CD14-positive monocyte (primary cell): ENCODE data around the gene CDK4. TPM values are rescaled to one million over a fixed set of nuclear protein-coding genes. Genes with fewer than 3 reads are reported as not detected.

ENCODE experiments used
- DNase-seq, 3 donors: peaks; one replicate each; pipeline ENCODE4 v3.0.0-alpha.2; 2011 to 2022
- H2AFZ ChIP-seq: 2 replicates; pipeline ENCODE4 v1.6.0; 2012; ENCODE audit warnings: mild to moderate bottlenecking, low read depth, low read length, inconsistent platforms; ENCODE audit not compliant: insufficient read depth, poor library complexity, severe bottlenecking
- H3K27ac ChIP-seq, 2 donors: 1 replicate in 1 of 2; 2 replicates in 1 of 2; pipeline ENCODE4 v1.5.1; 2012 to 2013; ENCODE audit warnings: low read length in 2 of 2, control low read depth in 1 of 2, inconsistent platforms in 1 of 2, low read depth in 1 of 2, mild to moderate bottlenecking in 1 of 2
- H3K27me3 ChIP-seq, 2 donors: one replicate each; pipeline versions ENCODE4 v1.6.0 to v1.6.1; 2011 to 2013; ENCODE audit warnings: low read length in 2 of 2; ENCODE audit not compliant: control insufficient read depth in 2 of 2, insufficient read depth in 2 of 2
- H3K36me3 ChIP-seq, 2 donors: replicated peaks in 1 of 2; 1 replicate in 1 of 2; 2 replicates in 1 of 2; pipeline versions ENCODE4 v1.5.1 to v1.6.1; 2012 to 2013; ENCODE audit warnings: low read length in 2 of 2, control low read depth in 1 of 2, inconsistent platforms in 1 of 2, mild to moderate bottlenecking in 1 of 2; ENCODE audit not compliant: insufficient read depth in 2 of 2, control insufficient read depth in 1 of 2
- H3K4me1 ChIP-seq, 2 donors: 1 replicate in 1 of 2; 2 replicates in 1 of 2; pipeline versions ENCODE4 v1.5.1 to v1.6.1; 2012 to 2013; ENCODE audit warnings: low read length in 2 of 2, control low read depth in 1 of 2, inconsistent platforms in 1 of 2, mild to moderate bottlenecking in 1 of 2, moderate library complexity in 1 of 2; ENCODE audit not compliant: insufficient read depth in 2 of 2, control insufficient read depth in 1 of 2
- H3K4me2 ChIP-seq: replicated peaks from 2 replicates; pipeline ENCODE3; 2012; ENCODE audit warnings: low read length, moderate library complexity, mild to moderate bottlenecking; ENCODE audit not compliant: poor library complexity, severe bottlenecking; ENCODE audit errors: extremely low read depth
- H3K4me3 ChIP-seq, 3 experiments: fragments of 200-600 bp in 1 of 3; sonication (generic) in 1 of 3; replicated peaks in 1 of 3; 1 replicate in 2 of 3; 2 replicates in 1 of 3; pipeline ENCODE4 v1.5.1; 2011 to 2013; ENCODE audit warnings: low read length in 3 of 3, mild to moderate bottlenecking in 3 of 3, control low read depth in 2 of 3, low read depth in 2 of 3, inconsistent platforms in 1 of 3, moderate library complexity in 1 of 3
- H3K79me2 ChIP-seq: 2 replicates; pipeline ENCODE4 v1.6.0; 2012; ENCODE audit warnings: mild to moderate bottlenecking, control low read depth, inconsistent platforms, low read length, moderate library complexity; ENCODE audit not compliant: insufficient read depth
- H3K9ac ChIP-seq: 2 replicates; pipeline ENCODE4 v1.6.0; 2017; ENCODE audit warnings: low read length, mild to moderate bottlenecking; ENCODE audit not compliant: insufficient read depth, poor library complexity, severe bottlenecking
- H3K9me3 ChIP-seq, 2 donors: replicated peaks in 1 of 2; 1 replicate in 1 of 2; 2 replicates in 1 of 2; pipeline versions ENCODE4 v1.5.1 to v1.6.1; 2012 to 2013; ENCODE audit warnings: low read length in 2 of 2, control low read depth in 1 of 2; ENCODE audit not compliant: control insufficient read depth in 1 of 2, insufficient read depth in 1 of 2
- H4K20me1 ChIP-seq: 2 replicates; pipeline ENCODE4 v1.6.0; 2012; ENCODE audit warnings: mild to moderate bottlenecking, low read length, control low read depth, moderate library complexity; ENCODE audit not compliant: insufficient read depth
- H3K27ac Mint-ChIP-seq, 7 donors: one replicate each; pipeline ENCODE4 v1.8.0; 2020; ENCODE audit warnings: mild to moderate bottlenecking in 7 of 7, mixed read lengths in 7 of 7, moderate library complexity in 6 of 7, inconsistent platforms in 2 of 7
- H3K27me3 Mint-ChIP-seq, 3 donors: one replicate each; pipeline ENCODE4 v1.8.0; 2021 to 2022; ENCODE audit warnings: low read depth in 3 of 3, mild to moderate bottlenecking in 3 of 3, mixed read lengths in 3 of 3, moderate library complexity in 3 of 3, inconsistent platforms in 1 of 3
- H3K36me3 Mint-ChIP-seq, 2 donors: one replicate each; pipeline ENCODE4 v1.8.0; 2020; ENCODE audit warnings: mixed read lengths in 2 of 2, inconsistent platforms in 1 of 2, mild to moderate bottlenecking in 1 of 2
- H3K4me1 Mint-ChIP-seq: one replicate; pipeline ENCODE4 v1.8.0; 2020; ENCODE audit warnings: mild to moderate bottlenecking, mixed read lengths
- H3K4me3 Mint-ChIP-seq, 2 donors: one replicate each; pipeline ENCODE4 v1.8.0; 2020; ENCODE audit warnings: mild to moderate bottlenecking in 2 of 2, mixed read lengths in 2 of 2, moderate library complexity in 1 of 2
- H3K9me3 Mint-ChIP-seq, 7 donors: one replicate each; pipeline ENCODE4 v1.8.0; 2020 to 2022; ENCODE audit warnings: mixed read lengths in 7 of 7, mild to moderate bottlenecking in 6 of 7, moderate library complexity in 6 of 7, inconsistent platforms in 2 of 7
- WGBS: methylation state at CpG from one replicate; pipeline ENCODE4 v1.1.5; 2013; ENCODE audit warnings: missing lambda C conversion rate; ENCODE audit not compliant: insufficient coverage; 5-methylcytosine and 5-hydroxymethylcytosine counted together
- intact Hi-C, 2 donors: fragments of 100-400 bp; cut with micrococcal nuclease; formaldehyde crosslinking; loops; one replicate each; pipeline versions ENCODE4 v1.15.0 to v1.15.1; 2023
- polyA plus RNA-seq, 3 donors: library from polyadenylated mRNA; depleted of rRNA in 1 of 3; unstranded in 2 of 3; stranded (reverse) in 1 of 3; fragments of 300-500 nt in 2 of 3; fragments of >200 nt in 1 of 3; fragmentation: Illumina TruSeq in 2 of 3; gene quantifications; 1 replicate in 2 of 3; 2 replicates in 1 of 3; pipeline ENCODE4 v1.2.3, GENCODE V29; 2012 to 2021
- TF ChIP-seq, protein P1 (sequence below): fragments of 200-600 bp; IDR thresholded peaks from one replicate; pipeline ENCODE4 v1.8.0; 2022; ENCODE audit warnings: antibody characterized with exemption, mild to moderate bottlenecking

CDK4 gene
- polyA plus RNA-seq, 3 donors: 26.2 to 38.4 (median 27.4) TPM

DNA sequence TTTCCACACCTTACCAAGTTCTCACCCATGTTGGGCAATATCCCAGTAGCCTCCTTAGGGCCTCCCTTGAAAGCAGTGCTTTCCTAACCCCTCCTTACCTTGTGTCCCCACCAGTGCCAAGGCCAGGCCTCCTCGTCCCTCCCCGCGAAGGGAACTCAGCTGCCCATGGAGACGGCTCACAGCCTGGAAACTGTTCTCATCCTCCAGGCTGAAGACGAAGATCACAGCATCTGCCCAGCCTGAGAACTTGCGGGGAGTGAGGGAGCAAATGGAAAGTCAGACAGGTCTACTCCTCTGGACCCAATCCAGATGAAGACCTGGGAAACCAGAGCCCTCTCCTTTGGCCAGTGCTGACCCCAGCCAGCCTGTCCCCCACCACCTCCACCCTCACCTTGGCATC, 18.2 kb downstream of the CDK4 start:
- H3K27ac ChIP-seq: no peak overlapping the region
- H4K20me1 ChIP-seq: no peaks in the 10 kb centered on the region
- TF ChIP-seq, protein P1, sequence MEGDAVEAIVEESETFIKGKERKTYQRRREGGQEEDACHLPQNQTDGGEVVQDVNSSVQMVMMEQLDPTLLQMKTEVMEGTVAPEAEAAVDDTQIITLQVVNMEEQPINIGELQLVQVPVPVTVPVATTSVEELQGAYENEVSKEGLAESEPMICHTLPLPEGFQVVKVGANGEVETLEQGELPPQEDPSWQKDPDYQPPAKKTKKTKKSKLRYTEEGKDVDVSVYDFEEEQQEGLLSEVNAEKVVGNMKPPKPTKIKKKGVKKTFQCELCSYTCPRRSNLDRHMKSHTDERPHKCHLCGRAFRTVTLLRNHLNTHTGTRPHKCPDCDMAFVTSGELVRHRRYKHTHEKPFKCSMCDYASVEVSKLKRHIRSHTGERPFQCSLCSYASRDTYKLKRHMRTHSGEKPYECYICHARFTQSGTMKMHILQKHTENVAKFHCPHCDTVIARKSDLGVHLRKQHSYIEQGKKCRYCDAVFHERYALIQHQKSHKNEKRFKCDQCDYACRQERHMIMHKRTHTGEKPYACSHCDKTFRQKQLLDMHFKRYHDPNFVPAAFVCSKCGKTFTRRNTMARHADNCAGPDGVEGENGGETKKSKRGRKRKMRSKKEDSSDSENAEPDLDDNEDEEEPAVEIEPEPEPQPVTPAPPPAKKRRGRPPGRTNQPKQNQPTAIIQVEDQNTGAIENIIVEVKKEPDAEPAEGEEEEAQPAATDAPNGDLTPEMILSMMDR: no peak
- H2AFZ ChIP-seq: no peak overlapping the region
- no peak overlapping the region for H3K9ac ChIP-seq
- Mint-ChIP-seq H3K9me3 (peaks cover 0 to 2% (median 0%) of the 10 kb centered on the region in 7 donors), H3K27me3 (no peaks in the 10 kb centered on the region), H3K4me1 (peaks cover under 1% of the 10 kb centered on the region), H3K27ac (peak overlapping the region in 1 of 7 donors; percentile 21), H3K4me3 (no peak overlapping the region), H3K36me3 (peaks cover 60 to 65% of the 10 kb centered on the region in 2 donors)
- no peaks in the 10 kb centered on the region for H3K9me3 ChIP-seq
- peaks cover 59 to 69% of the 10 kb centered on the region in 2 donors for H3K36me3 ChIP-seq
- no peaks in the 10 kb centered on the region for H3K4me1 ChIP-seq
- 96% methylated on average over 6 of the region's 6 CpGs for WGBS
- H3K4me2 ChIP-seq: no peak overlapping the region
- no peak overlapping the region for H3K4me3 ChIP-seq
- DNase-seq: no peak
- H3K79me2 ChIP-seq: peaks cover under 1% of the 10 kb centered on the region
- H3K27me3 ChIP-seq: no peaks in the 10 kb centered on the region
- intact Hi-C loops: no loop called here

DNA sequence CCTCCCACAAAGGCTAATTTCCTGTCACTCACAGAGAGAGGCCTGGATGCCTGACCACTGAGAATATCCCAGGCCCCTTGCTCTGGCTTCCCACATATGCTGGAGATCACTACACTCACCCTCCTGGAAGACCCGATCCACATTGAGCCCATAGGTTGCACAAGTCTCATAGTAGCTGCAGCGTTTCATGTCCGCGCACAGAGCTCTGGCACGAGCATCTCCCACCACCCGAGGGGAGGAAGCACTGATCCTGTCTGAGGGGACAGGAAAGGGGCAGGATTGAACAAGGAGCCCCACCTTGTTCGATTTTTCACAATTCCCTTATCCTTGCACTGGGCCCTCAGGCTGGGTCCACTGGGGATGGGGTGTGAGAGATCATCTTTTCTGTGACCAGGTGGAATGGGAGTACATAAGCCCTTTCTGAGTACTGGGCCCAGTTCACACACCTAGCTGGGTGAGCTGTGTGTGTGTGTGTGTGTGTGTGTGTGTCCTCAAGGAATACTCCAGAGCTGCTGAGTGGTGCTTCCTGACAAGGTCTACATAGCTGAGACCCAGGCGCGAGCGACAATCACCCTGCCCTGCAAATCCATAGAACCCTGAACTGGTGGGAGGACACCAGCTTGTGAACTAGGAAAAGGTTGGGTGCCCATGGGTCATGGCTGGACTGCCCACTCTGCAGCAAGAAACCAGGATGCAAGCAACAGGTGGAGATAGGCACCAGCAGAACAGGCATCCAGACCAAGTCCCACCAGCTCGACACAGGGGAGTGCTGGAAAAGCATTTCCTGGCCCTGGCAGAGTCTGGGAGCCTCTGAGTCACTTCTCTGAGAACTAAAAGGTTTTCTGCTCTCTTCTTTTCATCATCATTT, 19.1 kb downstream of the CDK4 start:
- Mint-ChIP-seq H3K36me3 (peaks cover 64 to 73% of the 10 kb centered on the region in 2 donors), H3K4me1 (no peaks in the 10 kb centered on the region), H3K27me3 (peaks cover 0 to 1% (median 0%) of the 10 kb centered on the region in 3 donors), H3K4me3 (no peak overlapping the region), H3K9me3 (peaks cover 0 to 2% (median 0%) of the 10 kb centered on the region in 7 donors), H3K27ac (peak overlapping the region in 3 of 7 donors; percentile 21 to 42 (median 21))
- Histone ChIP-seq H3K4me3 (no peak overlapping the region), H3K9ac (no peak overlapping the region), H3K79me2 (no peaks in the 10 kb centered on the region), H3K27ac (no peak overlapping the region), H2AFZ (no peak overlapping the region), H3K27me3 (no peaks in the 10 kb centered on the region), H3K36me3 (peaks cover 59 to 74% of the 10 kb centered on the region in 2 donors), H3K9me3 (no peaks in the 10 kb centered on the region), H4K20me1 (no peaks in the 10 kb centered on the region), H3K4me1 (no peaks in the 10 kb centered on the region), H3K4me2 (no peak overlapping the region)
- intact Hi-C loops: no loop called here
- TF ChIP-seq, protein P1: no peak
- DNase-seq: no peak
- 100% methylated on average over 4 of the region's 11 CpGs for WGBS
